K562 (cell line): Measurements from ENCODE around the gene CNDP2. TPM values are rescaled to one million over a fixed set of nuclear protein-coding genes. Genes with fewer than 3 reads are reported as not detected.

Source experiments
- ATAC-seq: fragments of 200-7000 bp; cut with Tn5 transposase; 3 replicates; pipeline ENCODE4 v1.9.1; 2020; ENCODE audit warnings: moderate library complexity
- BruUV-seq: library from RNA; stranded (reverse); fragments of 400-500 nt; replicated peaks from 2 replicates; lab custom pipeline; 2021; lab: Mats Ljungman, UMichigan
- CTCF ChIA-PET: fragments of 300-600 bp; formaldehyde crosslinking; extraction: SDS; loops from one replicate; lab custom pipeline; 2021; ENCODE audit warnings: low intra/inter-chr PET ratio; lab: Yijun Ruan, JAX
- POLR2A ChIA-PET: fragments of 300-600, 350-650 bp; sonication (Branson Sonifier 250); formaldehyde crosslinking; extraction: SDS; loops from one replicate; lab custom pipeline; 2021; ENCODE audit warnings: antibody characterized with exemption, inconsistent platforms; lab: Yijun Ruan, JAX
- DNase-seq, 4 experiments: peaks; one replicate each; pipeline versions ENCODE4 v3.0.0 to v3.0.0-alpha.2; 2011 to 2018; ENCODE audit warnings: low spot score in 3 of 4, mixed read lengths in 3 of 4; ENCODE audit errors: extremely low read depth in 1 of 4
- FAIRE-seq: peaks from 2 replicates; lab custom pipeline; 2011; peaks lifted over from hg19 to GRCh38; lab: Jason Lieb, UNC
- H2AFZ ChIP-seq: 2 replicates; pipeline ENCODE4 v1.6.0; 2011; ENCODE audit warnings: low read depth, low read length, control low read depth, inconsistent platforms
- H3K27ac ChIP-seq: fragments of 200-600 bp; 3 replicates; pipeline ENCODE4 v1.8.0; 2011; ENCODE audit warnings: low read depth, mild to moderate bottlenecking, control low read depth, inconsistent platforms, low read length, moderate library complexity, mixed read lengths; ENCODE audit errors: extremely low read depth
- H3K27me3 ChIP-seq, 2 experiments: fragments of 300-600 bp in 1 of 2; 2 replicates in 1 of 2; 3 replicates in 1 of 2; pipeline versions ENCODE4 v1.6.0 to v1.8.0; 2011; ENCODE audit warnings: inconsistent platforms in 2 of 2, low read length in 2 of 2, mild to moderate bottlenecking in 1 of 2, mixed read lengths in 1 of 2, moderate library complexity in 1 of 2; ENCODE audit not compliant: control insufficient read depth in 2 of 2, insufficient read depth in 2 of 2
- H3K36me3 ChIP-seq: fragments of 300-600 bp; 3 replicates; pipeline ENCODE4 v1.8.0; 2011; ENCODE audit warnings: mild to moderate bottlenecking, low read length, inconsistent platforms; ENCODE audit not compliant: control insufficient read depth, insufficient read depth
- H3K4me1 ChIP-seq, 2 experiments: fragments of 200-600 bp in 1 of 2; replicated peaks in 1 of 2; 2 replicates in 1 of 2; 3 replicates in 1 of 2; pipeline versions ENCODE4 v1.5.1 to v1.8.0; 2011; ENCODE audit warnings: inconsistent platforms in 2 of 2, low read length in 2 of 2, mild to moderate bottlenecking in 1 of 2, mixed read lengths in 1 of 2, moderate library complexity in 1 of 2; ENCODE audit not compliant: control insufficient read depth in 2 of 2, insufficient read depth in 2 of 2
- H3K4me2 ChIP-seq: 2 replicates; pipeline ENCODE4 v1.6.1; 2011; ENCODE audit warnings: low read length, control low read depth, inconsistent platforms, mixed read lengths; ENCODE audit not compliant: insufficient read depth
- H3K4me3 ChIP-seq: fragments of 200-600 bp; sonication (generic), shearing (Covaris generic); 2 replicates; pipeline ENCODE4 v1.5.1; 2016; ENCODE audit warnings: control low read depth, inconsistent platforms
- H3K79me2 ChIP-seq: fragments of 200-600 bp; 3 replicates; pipeline ENCODE4 v1.8.0; 2011; ENCODE audit warnings: low read length, inconsistent platforms; ENCODE audit not compliant: control insufficient read depth, insufficient read depth
- H3K9ac ChIP-seq, 2 experiments: 2 replicates each; pipeline versions ENCODE4 v1.6.0 to v1.6.1; 2011; ENCODE audit warnings: low read depth in 2 of 2, low read length in 2 of 2, control low read depth in 1 of 2, inconsistent platforms in 1 of 2, mild to moderate bottlenecking in 1 of 2, mixed read lengths in 1 of 2; ENCODE audit not compliant: insufficient read depth in 1 of 2
- H3K9me1 ChIP-seq: one replicate; pipeline ENCODE4 v1.6.0; 2011; ENCODE audit warnings: inconsistent platforms, mild to moderate bottlenecking, low read length, moderate library complexity; ENCODE audit not compliant: control insufficient read depth, insufficient read depth
- H3K9me3 ChIP-seq: replicated peaks from 2 replicates; pipeline ENCODE4 v1.5.1; 2011; ENCODE audit warnings: low read depth, low read length, inconsistent platforms; ENCODE audit not compliant: control insufficient read depth, insufficient read depth
- H4K20me1 ChIP-seq: replicated peaks from 2 replicates; pipeline ENCODE4 v1.6.1; 2011; ENCODE audit warnings: low read length, inconsistent platforms, mixed read lengths; ENCODE audit not compliant: control insufficient read depth, insufficient read depth
- BRF1 ChIP-seq: IDR thresholded peaks from 3 replicates; pipeline ENCODE4 v1.6.1; 2011; ENCODE audit warnings: borderline replicate concordance, mild to moderate bottlenecking; ENCODE audit not compliant: insufficient read length; ENCODE audit errors: extremely low read depth
- EGR1 ChIP-seq: fragments of 450-650 bp; conservative IDR thresholded peaks from 2 replicates; pipeline ENCODE4 v1.6.1; 2017; ENCODE audit warnings: mild to moderate bottlenecking
- HDAC8 ChIP-seq: fragments of 450-650 bp; IDR thresholded peaks from 2 replicates; pipeline ENCODE4 v1.6.1; 2016; ENCODE audit warnings: mild to moderate bottlenecking, missing genetic modification characterization, moderate library complexity, missing compliant biosample characterization
- ILF3 ChIP-seq: fragments of 450-650 bp; IDR thresholded peaks from 2 replicates; pipeline ENCODE4 v1.6.1; 2018; ENCODE audit warnings: antibody characterized with exemption, mild to moderate bottlenecking, moderate library complexity, borderline replicate concordance
- MTA2 ChIP-seq: fragments of 450-650 bp; IDR thresholded peaks from 2 replicates; pipeline ENCODE4 v1.6.1; 2016; ENCODE audit warnings: low read depth
- MYNN ChIP-seq, 2 experiments: sonication (generic); formaldehyde crosslinking in 1 of 2; IDR thresholded peaks; 2 replicates each; pipeline versions ENCODE4 v1.5.0 to v1.6.1; 2016 to 2020; ENCODE audit warnings: antibody characterized with exemption in 1 of 2, missing genetic modification reagents in 1 of 2
- PHB ChIP-seq: fragments of 250-450 bp; sonication (Bioruptor Pico); IDR thresholded peaks from 2 replicates; pipeline ENCODE4 v1.5.0; 2021
- SRF ChIP-seq, 2 experiments: fragments of 250-450, 450-650 bp in 1 of 2; sonication (Bioruptor Pico) in 1 of 2; sonication (generic) in 1 of 2; formaldehyde crosslinking; IDR thresholded peaks; 2 replicates each; pipeline versions ENCODE4 v1.5.0 to v1.5.1; 2020 to 2022; ENCODE audit warnings: mild to moderate bottlenecking in 1 of 2, missing genetic modification reagents in 1 of 2
- TCF15 ChIP-seq: fragments of 250-450 bp; sonication (Bioruptor Pico); IDR thresholded peaks from 2 replicates; pipeline ENCODE4 v1.8.0; 2022; ENCODE audit warnings: moderate library complexity, mild to moderate bottlenecking, inconsistent platforms
- ZNF12 ChIP-seq: sonication (generic); formaldehyde crosslinking; IDR thresholded peaks from 2 replicates; pipeline ENCODE4 v1.4.0; 2020; ENCODE audit warnings: mild to moderate bottlenecking, missing genetic modification reagents
- WGBS: fragments of 100-300 bp; shearing (Covaris generic); methylation state at CpG from one replicate; pipeline ENCODE4 v1.1.6; 2016; ENCODE audit warnings: low coverage, mixed read lengths; ENCODE audit not compliant: insufficient coverage; ENCODE audit errors: missing lambda C conversion rate; 5-methylcytosine and 5-hydroxymethylcytosine counted together
- in situ Hi-C: fragments of 300-500 bp; cut with MboI; formaldehyde crosslinking; loops from 4 replicates; pipeline ENCODE4 v1.15.0; 2018; ENCODE audit warnings: inconsistent platforms, mixed read lengths
- intact Hi-C: fragments of 100-400 bp; cut with micrococcal nuclease; formaldehyde crosslinking; loops from 2 replicates; pipeline ENCODE4 v1.14.2; 2022
- polyA plus RNA-seq, 8 experiments: library from polyadenylated mRNA; depleted of rRNA in 4 of 8; stranded (reverse) in 5 of 8; unstranded in 3 of 8; fragments of >200 nt; fragmentation: Nextera tagmentation in 2 of 8; fragmentation: Illumina TruSeq in 1 of 8; extraction: Ambion mirVana in 2 of 8; extraction: Trizol in 1 of 8; gene quantifications; 2 replicates each; pipeline versions ENCODE4 v1.2.1 to v1.2.3, GENCODE V29; 2011 to 2014; ENCODE audit warnings: inconsistent platforms in 1 of 8, missing spikeins in 1 of 8
- total RNA-seq, 7 experiments: library from RNA; depleted of rRNA in 6 of 7; stranded (reverse); fragments of >200 nt in 6 of 7; fragmentation: Illumina TruSeq in 2 of 7; extraction: Trizol in 2 of 7; gene quantifications; 2 replicates each; pipeline versions ENCODE4 v1.2.1 to v1.2.3, GENCODE V29; 2011 to 2021; ENCODE audit warnings: low replicate concordance in 1 of 7
- TF ChIP-seq, protein P1 (sequence below): fragments of 250-450 bp; sonication (Bioruptor Pico); IDR thresholded peaks from 2 replicates; pipeline ENCODE4 v1.5.0; 2021
- TF ChIP-seq, protein P2 (sequence below), 2 experiments: fragments of 150-350 bp in 1 of 2; IDR thresholded peaks; 2 replicates each; pipeline ENCODE4 v1.6.1; 2012 to 2016; ENCODE audit warnings: low read depth in 2 of 2, low read length in 2 of 2, mild to moderate bottlenecking in 1 of 2, moderate library complexity in 1 of 2

Gene CNDP2
- total and polyA plus RNA-seq, 9 of the 15 experiments (the other 6 are each of a cell fraction or from before 2014, with no cell fraction given) = 34.1 to 128 (median 53.8) TPM

GRCh38 chr18:74455386-74455785 is 40.8 kb upstream of the CNDP2 start:
- no peaks in the 10 kb centered on the region for H3K9me1 ChIP-seq
- no peaks in the 10 kb centered on the region for H3K4me1 ChIP-seq
- no peak overlapping the region for H3K27ac ChIP-seq
- intact Hi-C loops = no loop called here
- ChIA-PET CTCF (no interaction called here), POLR2A (no interaction called here)
- BruUV-seq = no TSS peak
- no peak overlapping the region for H3K4me2 ChIP-seq
- WGBS = 11% methylated on average over 7 of the region's 10 CpGs
- no peak for TF ChIP-seq ZNF12
- TF ChIP-seq, protein P1, sequence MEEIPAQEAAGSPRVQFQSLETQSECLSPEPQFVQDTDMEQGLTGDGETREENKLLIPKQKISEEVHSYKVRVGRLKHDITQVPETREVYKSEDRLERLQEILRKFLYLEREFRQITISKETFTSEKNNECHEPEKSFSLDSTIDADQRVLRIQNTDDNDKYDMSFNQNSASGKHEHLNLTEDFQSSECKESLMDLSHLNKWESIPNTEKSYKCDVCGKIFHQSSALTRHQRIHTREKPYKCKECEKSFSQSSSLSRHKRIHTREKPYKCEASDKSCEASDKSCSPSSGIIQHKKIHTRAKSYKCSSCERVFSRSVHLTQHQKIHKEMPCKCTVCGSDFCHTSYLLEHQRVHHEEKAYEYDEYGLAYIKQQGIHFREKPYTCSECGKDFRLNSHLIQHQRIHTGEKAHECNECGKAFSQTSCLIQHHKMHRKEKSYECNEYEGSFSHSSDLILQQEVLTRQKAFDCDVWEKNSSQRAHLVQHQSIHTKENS = no peak
- TF ChIP-seq TCF15 = no peak
- TF ChIP-seq HDAC8 (tag) = no peak
- no peak for FAIRE-seq
- H3K27me3 ChIP-seq = peaks cover 13 to 52% of the 10 kb centered on the region in 2 experiments; a peak in 3 of 5 replicates
- H2AFZ ChIP-seq = no peak overlapping the region
- H3K36me3 ChIP-seq = no peaks in the 10 kb centered on the region
- no peak overlapping the region for H3K9ac ChIP-seq
- peaks cover 5% of the 10 kb centered on the region for H4K20me1 ChIP-seq
- H3K9me3 ChIP-seq = no peaks in the 10 kb centered on the region
- no peaks in the 10 kb centered on the region for H3K79me2 ChIP-seq
- H3K4me3 ChIP-seq = no peak overlapping the region
- no peak for DNase-seq
- no peak for ATAC-seq
- in situ Hi-C loops = no loop called here

- FAIRE-seq (no peak), DNase-seq (no peak), ATAC-seq (no peak)
- ChIA-PET POLR2A (interaction anchor here (0.8 kb wide), 1 partner anchor 9 kb away, joined by 3 read pairs; no protein-coding TSS in a partner anchor), CTCF (no interaction called here)
- no peaks in the 10 kb centered on the region for H3K4me1 ChIP-seq
- H2AFZ ChIP-seq = no peak overlapping the region
- H3K4me2 ChIP-seq = no peak overlapping the region
- H3K9ac ChIP-seq = no peak overlapping the region
- no peak overlapping the region for H3K4me3 ChIP-seq
- no peaks in the 10 kb centered on the region for H3K79me2 ChIP-seq
- in situ Hi-C loops = no loop called here
- H4K20me1 ChIP-seq = peaks cover 5% of the 10 kb centered on the region
- no peak overlapping the region for H3K27ac ChIP-seq
- no peaks in the 10 kb centered on the region for H3K9me3 ChIP-seq
- peaks cover 8 to 46% of the 10 kb centered on the region in 2 experiments; a peak in 3 of 5 replicates for H3K27me3 ChIP-seq
- BruUV-seq = no TSS peak
- 25% methylated on average over 7 of the region's 7 CpGs for WGBS
- H3K9me1 ChIP-seq = no peaks in the 10 kb centered on the region
- no peaks in the 10 kb centered on the region for H3K36me3 ChIP-seq
- intact Hi-C loops = no loop called here
- TF ChIP-seq SRF (CRISPR knock-in tag; IDR thresholded peaks at IDR 0.05) = no peak
- no peak for TF ChIP-seq BRF1
- no peak for TF ChIP-seq MTA2
- TF ChIP-seq EGR1 = no peak
- no peak for TF ChIP-seq ILF3
- TF ChIP-seq, protein P2, sequence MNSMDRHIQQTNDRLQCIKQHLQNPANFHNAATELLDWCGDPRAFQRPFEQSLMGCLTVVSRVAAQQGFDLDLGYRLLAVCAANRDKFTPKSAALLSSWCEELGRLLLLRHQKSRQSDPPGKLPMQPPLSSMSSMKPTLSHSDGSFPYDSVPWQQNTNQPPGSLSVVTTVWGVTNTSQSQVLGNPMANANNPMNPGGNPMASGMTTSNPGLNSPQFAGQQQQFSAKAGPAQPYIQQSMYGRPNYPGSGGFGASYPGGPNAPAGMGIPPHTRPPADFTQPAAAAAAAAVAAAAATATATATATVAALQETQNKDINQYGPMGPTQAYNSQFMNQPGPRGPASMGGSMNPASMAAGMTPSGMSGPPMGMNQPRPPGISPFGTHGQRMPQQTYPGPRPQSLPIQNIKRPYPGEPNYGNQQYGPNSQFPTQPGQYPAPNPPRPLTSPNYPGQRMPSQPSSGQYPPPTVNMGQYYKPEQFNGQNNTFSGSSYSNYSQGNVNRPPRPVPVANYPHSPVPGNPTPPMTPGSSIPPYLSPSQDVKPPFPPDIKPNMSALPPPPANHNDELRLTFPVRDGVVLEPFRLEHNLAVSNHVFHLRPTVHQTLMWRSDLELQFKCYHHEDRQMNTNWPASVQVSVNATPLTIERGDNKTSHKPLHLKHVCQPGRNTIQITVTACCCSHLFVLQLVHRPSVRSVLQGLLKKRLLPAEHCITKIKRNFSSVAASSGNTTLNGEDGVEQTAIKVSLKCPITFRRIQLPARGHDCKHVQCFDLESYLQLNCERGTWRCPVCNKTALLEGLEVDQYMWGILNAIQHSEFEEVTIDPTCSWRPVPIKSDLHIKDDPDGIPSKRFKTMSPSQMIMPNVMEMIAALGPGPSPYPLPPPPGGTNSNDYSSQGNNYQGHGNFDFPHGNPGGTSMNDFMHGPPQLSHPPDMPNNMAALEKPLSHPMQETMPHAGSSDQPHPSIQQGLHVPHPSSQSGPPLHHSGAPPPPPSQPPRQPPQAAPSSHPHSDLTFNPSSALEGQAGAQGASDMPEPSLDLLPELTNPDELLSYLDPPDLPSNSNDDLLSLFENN (IDR thresholded peaks at IDR 0.05; ENCODE audit: low read depth in 2 of 2, low read length in 2 of 2) = no peak
- TF ChIP-seq PHB = no peak
- no peak for TF ChIP-seq MYNN (IDR thresholded peaks at IDR 0.05)
- no peak for TF ChIP-seq MYNN (CRISPR knock-in tag; IDR thresholded peaks at IDR 0.05)
Measured at GRCh38 chr18:74456017-74456348, 40.2 kb upstream of the CNDP2 start.
